GM21528 (cell line): ENCODE data around the gene FZR1.
"Not testable (repeated sequence)": the region's sequence is repeated elsewhere in the genome, so short reads cannot be mapped to it uniquely, and the experiment has no call there.

Experiments used
- ATAC-seq: cut with Tn5 transposase; IDR thresholded peaks from one replicate; pipeline ENCODE4 v1.9.1; 2021; ENCODE audit warnings: mild to moderate bottlenecking, moderate library complexity; ENCODE audit not compliant: unreplicated experiment, low FRiP score

Gene FZR1

GRCh38 chr19:3527238-3527910 lies 21.3 kb downstream of the FZR1 start:
- no peak for ATAC-seq

GRCh38 chr19:3528080-3528479 lies 22.0 kb downstream of the FZR1 start:
- no peak for ATAC-seq

- no peak for ATAC-seq
Observed at GRCh38 chr19:3528539-3529211, 22.6 kb downstream of the FZR1 start.

- ATAC-seq, result not testable (repeated sequence)
Observed at GRCh38 chr19:3529299-3529698, 23.2 kb downstream of the FZR1 start.

GRCh38 chr19:3530389-3530788 lies 24.3 kb downstream of the FZR1 start:
- no peak for ATAC-seq

- no peak for ATAC-seq
Observed at GRCh38 chr19:3531716-3532115, 25.6 kb downstream of the FZR1 start.

GRCh38 chr19:3532154-3532786 lies 26.2 kb downstream of the FZR1 start:
- no peak for ATAC-seq

- ATAC-seq, result no peak
Observed at GRCh38 chr19:3533033-3533432, 26.9 kb downstream of the FZR1 start.

GRCh38 chr19:3533563-3534216 lies 27.6 kb downstream of the FZR1 start:
- no peak for ATAC-seq

- ATAC-seq, result no peak
Observed at GRCh38 chr19:3534375-3535234, 28.5 kb downstream of the FZR1 start.

GRCh38 chr19:3535235-3535535 lies 29.1 kb downstream of the FZR1 start:
- ATAC-seq, result no peak

GRCh38 chr19:3535563-3535965 lies 29.5 kb downstream of the FZR1 start:
- no peak for ATAC-seq

GRCh38 chr19:3535981-3536380 lies 29.9 kb downstream of the FZR1 start:
- no peak for ATAC-seq

- no peak for ATAC-seq
Observed at GRCh38 chr19:3536429-3537100, 30.5 kb downstream of the FZR1 start.

GRCh38 chr19:3537101-3537437 lies 31.0 kb downstream of the FZR1 start:
- ATAC-seq, result no peak

- ATAC-seq, result no peak
Observed at GRCh38 chr19:3537438-3538240, 31.5 kb downstream of the FZR1 start.

- ATAC-seq, result no peak
Observed at GRCh38 chr19:3538258-3538929, 32.3 kb downstream of the FZR1 start.

- ATAC-seq, result no peak
Observed at GRCh38 chr19:3538965-3539755, 33.0 kb downstream of the FZR1 start, which contains the start of gene TEKTIP1. Gene TEKTIP1 (plus strand): TSS chr19:3539174. CDS start chr19:3539178, 4 bp downstream.
